ENCODE results near the gene C16orf96. TPM values are rescaled to one million over a fixed set of nuclear protein-coding genes. Genes with fewer than 3 reads are reported as not detected.

The C16orf96 gene
- total and polyA plus RNA-seq, 2 of the 13 experiments (the other 11 are each of a cell fraction or from before 2014, with no cell fraction given): 0.03 TPM; not detected in 1

DNA sequence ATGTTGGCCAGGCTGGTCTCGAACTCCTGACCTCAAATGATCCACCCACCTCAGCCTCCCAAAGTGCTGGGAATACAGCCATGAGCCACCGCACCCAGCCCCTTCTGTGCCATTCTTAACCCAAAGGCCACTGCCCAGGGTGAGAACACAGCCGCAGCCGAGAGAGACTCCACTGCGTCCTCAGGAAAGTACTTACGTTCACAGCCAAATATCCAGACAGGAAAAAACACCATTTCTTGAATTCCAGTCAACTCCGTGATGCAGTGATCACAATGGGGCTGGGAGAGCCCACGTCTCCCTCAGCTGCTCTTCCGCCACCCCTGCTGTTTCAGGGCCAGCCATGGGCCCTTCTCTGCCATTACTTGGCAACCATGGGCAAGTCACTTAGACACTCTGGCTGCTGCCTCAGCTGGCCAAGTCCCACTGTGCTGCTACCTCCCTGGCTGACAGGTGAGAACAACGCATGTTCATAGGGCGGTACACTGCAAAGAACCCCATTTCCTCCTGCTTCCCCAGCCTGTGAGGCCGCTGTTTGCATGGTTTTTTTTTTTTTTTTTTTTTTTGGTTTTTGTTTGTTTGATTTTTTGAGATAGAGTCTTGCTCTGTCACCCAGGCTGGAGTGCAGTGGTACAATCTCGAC is 21.9 kb upstream of the C16orf96 start:
- Histone ChIP-seq H4K20me1 (ENCODE audit: insufficient read depth, low read length) (peaks cover 35% of the 10 kb centered on the region; the same call in 1 of the 2 replicates), H3K27ac (ENCODE audit: extremely low read length, insufficient read depth, low read length) (no peak overlapping the region), H2AFZ (ENCODE audit: low read length) (no peak overlapping the region), H3K4me3 (replicated peaks in 1 of 3; ENCODE audit: insufficient read depth in 1 of 3, low read depth in 2 of 3, low read length in 3 of 3) (no peak overlapping the region), H3K9me3 (ENCODE audit: low read length) (peaks cover 4% of the 10 kb centered on the region; the same call in 1 of the 2 replicates), H3K4me2 (ENCODE audit: low read depth, low read length) (no peak overlapping the region), H3K79me2 (ENCODE audit: insufficient read depth, low read length) (peaks cover 84% of the 10 kb centered on the region), H3K9ac (ENCODE audit: insufficient read depth, low read depth, low read length) (0 out of 2 replicates have a peak overlapping the region, but pooled peaks have one; percentile 11), H3K36me3 (replicated peaks in 1 of 2; ENCODE audit: control insufficient read depth in 1 of 2, insufficient read depth in 2 of 2, low read length in 2 of 2) (peaks cover 8 to 19% of the 10 kb centered on the region in 2 experiments), H3K27me3 (ENCODE audit: control insufficient read depth in 1 of 2, insufficient read depth in 2 of 2, low read length in 2 of 2) (no peaks in the 10 kb centered on the region), H3K4me1 (ENCODE audit: insufficient read depth, low read length) (peaks cover 61% of the 10 kb centered on the region)
- ChIA-PET POLR2A (no interaction called here), CTCF (ENCODE audit: low intra/inter-chr PET ratio, low total read pairs) (no interaction called here)
- no peak for DNase-seq (ENCODE audit: low spot score)
- TF ChIP-seq, protein P1, sequence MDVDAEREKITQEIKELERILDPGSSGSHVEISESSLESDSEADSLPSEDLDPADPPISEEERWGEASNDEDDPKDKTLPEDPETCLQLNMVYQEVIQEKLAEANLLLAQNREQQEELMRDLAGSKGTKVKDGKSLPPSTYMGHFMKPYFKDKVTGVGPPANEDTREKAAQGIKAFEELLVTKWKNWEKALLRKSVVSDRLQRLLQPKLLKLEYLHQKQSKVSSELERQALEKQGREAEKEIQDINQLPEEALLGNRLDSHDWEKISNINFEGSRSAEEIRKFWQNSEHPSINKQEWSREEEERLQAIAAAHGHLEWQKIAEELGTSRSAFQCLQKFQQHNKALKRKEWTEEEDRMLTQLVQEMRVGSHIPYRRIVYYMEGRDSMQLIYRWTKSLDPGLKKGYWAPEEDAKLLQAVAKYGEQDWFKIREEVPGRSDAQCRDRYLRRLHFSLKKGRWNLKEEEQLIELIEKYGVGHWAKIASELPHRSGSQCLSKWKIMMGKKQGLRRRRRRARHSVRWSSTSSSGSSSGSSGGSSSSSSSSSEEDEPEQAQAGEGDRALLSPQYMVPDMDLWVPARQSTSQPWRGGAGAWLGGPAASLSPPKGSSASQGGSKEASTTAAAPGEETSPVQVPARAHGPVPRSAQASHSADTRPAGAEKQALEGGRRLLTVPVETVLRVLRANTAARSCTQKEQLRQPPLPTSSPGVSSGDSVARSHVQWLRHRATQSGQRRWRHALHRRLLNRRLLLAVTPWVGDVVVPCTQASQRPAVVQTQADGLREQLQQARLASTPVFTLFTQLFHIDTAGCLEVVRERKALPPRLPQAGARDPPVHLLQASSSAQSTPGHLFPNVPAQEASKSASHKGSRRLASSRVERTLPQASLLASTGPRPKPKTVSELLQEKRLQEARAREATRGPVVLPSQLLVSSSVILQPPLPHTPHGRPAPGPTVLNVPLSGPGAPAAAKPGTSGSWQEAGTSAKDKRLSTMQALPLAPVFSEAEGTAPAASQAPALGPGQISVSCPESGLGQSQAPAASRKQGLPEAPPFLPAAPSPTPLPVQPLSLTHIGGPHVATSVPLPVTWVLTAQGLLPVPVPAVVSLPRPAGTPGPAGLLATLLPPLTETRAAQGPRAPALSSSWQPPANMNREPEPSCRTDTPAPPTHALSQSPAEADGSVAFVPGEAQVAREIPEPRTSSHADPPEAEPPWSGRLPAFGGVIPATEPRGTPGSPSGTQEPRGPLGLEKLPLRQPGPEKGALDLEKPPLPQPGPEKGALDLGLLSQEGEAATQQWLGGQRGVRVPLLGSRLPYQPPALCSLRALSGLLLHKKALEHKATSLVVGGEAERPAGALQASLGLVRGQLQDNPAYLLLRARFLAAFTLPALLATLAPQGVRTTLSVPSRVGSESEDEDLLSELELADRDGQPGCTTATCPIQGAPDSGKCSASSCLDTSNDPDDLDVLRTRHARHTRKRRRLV (CRISPR knock-in tag; IDR thresholded peaks at IDR 0.05): no peak
- TF ChIP-seq TAF1 (CRISPR knock-in tag; IDR thresholded peaks at IDR 0.05): no peak
- TF ChIP-seq, protein P2, sequence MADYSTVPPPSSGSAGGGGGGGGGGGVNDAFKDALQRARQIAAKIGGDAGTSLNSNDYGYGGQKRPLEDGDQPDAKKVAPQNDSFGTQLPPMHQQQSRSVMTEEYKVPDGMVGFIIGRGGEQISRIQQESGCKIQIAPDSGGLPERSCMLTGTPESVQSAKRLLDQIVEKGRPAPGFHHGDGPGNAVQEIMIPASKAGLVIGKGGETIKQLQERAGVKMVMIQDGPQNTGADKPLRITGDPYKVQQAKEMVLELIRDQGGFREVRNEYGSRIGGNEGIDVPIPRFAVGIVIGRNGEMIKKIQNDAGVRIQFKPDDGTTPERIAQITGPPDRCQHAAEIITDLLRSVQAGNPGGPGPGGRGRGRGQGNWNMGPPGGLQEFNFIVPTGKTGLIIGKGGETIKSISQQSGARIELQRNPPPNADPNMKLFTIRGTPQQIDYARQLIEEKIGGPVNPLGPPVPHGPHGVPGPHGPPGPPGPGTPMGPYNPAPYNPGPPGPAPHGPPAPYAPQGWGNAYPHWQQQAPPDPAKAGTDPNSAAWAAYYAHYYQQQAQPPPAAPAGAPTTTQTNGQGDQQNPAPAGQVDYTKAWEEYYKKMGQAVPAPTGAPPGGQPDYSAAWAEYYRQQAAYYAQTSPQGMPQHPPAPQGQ (CRISPR knock-in tag; IDR thresholded peaks at IDR 0.05; ENCODE audit: borderline replicate concordance): no peak
- TF ChIP-seq, protein P3, sequence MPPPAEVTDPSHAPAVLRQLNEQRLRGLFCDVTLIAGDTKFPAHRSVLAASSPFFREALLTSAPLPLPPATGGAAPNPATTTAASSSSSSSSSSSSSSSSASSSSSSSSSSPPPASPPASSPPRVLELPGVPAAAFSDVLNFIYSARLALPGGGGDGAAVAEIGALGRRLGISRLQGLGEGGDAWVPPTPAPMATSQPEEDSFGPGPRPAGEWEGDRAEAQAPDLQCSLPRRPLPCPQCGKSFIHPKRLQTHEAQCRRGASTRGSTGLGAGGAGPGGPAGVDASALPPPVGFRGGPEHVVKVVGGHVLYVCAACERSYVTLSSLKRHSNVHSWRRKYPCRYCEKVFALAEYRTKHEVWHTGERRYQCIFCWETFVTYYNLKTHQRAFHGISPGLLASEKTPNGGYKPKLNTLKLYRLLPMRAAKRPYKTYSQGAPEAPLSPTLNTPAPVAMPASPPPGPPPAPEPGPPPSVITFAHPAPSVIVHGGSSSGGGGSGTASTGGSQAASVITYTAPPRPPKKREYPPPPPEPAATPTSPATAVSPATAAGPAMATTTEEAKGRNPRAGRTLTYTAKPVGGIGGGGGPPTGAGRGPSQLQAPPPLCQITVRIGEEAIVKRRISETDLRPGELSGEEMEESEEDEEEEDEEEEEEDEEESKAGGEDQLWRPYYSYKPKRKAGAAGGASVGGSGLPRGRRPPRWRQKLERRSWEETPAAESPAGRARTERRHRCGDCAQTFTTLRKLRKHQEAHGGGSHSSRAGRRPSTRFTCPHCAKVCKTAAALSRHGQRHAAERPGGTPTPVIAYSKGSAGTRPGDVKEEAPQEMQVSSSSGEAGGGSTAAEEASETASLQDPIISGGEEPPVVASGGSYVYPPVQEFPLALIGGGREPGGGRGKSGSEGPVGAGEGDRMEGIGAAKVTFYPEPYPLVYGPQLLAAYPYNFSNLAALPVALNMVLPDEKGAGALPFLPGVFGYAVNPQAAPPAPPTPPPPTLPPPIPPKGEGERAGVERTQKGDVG (CRISPR knock-in tag; IDR thresholded peaks at IDR 0.05; ENCODE audit: borderline replicate concordance): peak; percentile 27; the same call in 1 of the 2 replicates
- WGBS (ENCODE audit: low lambda C conversion rate): 95% methylated on average over 13 of the region's 13 CpGs
- intact Hi-C loops (cut with micrococcal nuclease; ENCODE audit: unreplicated experiment): no loop called here
- in situ Hi-C loops (cut with HindIII; ENCODE audit: extremely low pct_ligation_motif_present, low pct_unique_long_range_greater_than_20kb): no loop called here
- no TSS peak for BruUV-seq (replicated peaks)
- no peak for ATAC-seq
- FAIRE-seq: no peak

Measured in HepG2 (cell line).